ENCODE data around the gene FOLR3.
"Not testable (repeated sequence)": the region's sequence is repeated elsewhere in the genome, so short reads cannot be mapped to it uniquely, and the experiment has no call there.

The FOLR3 gene

DNA sequence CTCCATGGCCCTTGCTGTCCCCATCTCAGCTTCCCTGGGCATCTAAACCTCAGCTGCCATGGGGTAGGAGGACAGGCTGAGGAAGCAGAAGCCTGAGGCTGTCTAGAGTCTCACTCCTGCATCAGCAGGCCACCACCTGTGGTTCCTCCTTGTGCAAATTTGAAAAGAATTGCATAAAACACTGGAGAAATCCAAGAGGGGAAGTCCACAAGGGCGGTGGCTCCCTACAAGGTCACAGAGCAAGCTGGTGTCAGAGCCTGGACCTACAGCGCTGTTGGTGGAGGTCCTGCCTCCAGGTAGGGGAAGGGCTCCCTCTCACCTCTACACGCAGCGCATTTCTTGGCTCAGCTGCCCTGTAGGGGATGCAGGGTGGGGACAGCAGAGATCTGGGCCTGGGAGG, at the start of gene FOLR3:
Gene FOLR3 (plus strand): TSS at position 253 of the 400 bp plus-strand sequence. CDS start 228 bp downstream, outside the sequence.
- DNase-seq, result not testable (repeated sequence)

DNA sequence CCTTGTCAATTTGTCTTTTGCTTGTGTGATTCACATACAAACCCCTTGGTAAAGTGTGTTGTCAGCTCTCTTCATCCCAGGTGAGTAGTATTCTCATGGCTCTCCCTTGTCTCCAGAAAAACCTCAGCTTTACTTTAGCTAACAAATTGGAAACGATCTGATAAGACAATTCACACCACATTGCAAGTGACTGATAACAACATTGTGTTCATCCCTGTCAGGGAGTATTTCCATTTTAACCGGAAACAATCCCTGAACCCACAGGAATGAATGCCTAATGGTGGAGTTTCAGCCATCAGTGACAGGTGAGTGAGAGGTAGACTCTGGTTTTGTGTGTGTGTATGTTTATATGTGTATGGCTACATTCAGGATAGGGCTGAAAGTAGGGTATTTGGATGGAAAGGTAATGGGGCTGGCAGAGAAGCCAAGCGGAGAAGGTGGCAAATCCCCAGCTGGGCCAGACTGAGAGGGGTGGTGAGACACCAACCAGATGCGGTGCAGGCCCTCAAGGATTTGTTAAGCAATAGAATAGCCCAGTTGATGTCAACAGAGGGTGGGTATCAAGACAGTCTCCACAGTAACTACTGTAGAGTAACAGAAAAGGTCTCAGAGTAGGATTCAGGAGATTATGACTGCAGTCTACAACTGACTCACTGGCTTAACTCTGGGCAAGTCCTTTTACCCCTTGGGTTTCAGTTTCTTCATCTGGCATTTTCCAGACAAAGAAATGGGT, 47.3 kb upstream of the FOLR3 start:
- DNase-seq, result no peak

DNA sequence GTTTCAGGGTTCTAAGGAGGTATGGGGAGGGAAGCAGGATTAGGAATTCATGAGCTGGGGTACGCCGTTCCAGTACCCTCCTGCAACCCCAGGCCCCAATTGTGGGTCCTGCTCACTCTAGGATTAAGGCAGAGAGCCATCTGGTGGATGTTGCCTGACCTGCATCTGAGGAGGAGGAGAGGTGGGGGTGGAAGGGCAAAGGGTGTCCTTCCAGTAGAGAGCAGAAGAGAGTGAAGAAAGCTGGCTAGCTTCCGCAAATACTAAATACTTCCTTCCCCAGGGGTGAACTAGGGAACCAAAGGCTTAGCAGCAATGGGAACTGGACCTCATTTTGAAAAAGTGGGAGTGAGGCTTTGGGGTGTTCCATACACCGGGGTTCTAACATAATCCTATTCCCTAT, 44.2 kb upstream of the FOLR3 start:
- DNase-seq, result peak; percentile 67

DNA sequence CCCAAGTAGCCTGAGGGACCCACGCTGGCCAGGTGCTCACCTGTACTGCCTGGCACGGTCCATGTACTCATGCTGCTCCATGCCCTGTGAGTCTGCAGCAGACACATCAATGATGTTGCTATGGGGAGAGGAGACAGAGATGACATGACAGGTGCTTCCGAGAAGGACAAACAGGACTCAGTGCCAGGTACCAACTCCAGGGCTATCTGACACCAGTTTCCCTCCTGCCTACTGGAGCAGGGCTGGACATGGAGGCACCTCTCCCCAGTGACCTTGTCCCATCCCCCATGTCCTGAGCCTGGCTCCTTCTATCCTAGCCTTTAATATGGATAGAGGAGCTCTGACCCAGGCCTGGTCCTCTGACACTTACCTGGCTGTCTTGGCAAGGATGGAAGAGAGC, 36.8 kb upstream of the FOLR3 start:
- no peak for DNase-seq

DNA sequence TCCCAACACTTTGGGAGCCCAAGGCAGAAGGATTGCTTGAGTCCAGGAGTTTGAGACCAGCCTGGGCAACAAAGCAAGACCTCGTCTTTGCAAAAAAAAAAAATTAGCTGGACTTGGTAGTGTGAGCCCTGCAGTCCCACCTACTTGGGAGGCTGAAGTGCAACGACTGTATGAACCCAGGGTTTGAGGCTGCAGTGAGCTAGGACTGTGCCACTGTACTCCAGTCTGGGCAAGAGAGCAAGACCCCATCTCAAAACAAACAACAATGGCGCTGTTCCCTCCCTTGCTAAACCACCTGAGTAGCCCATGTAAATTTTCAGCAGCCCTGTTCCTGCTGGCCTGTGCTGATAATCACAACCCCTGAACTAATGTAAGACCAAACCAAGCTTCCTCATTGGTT, 35.5 kb upstream of the FOLR3 start:
- DNase-seq, result no peak

DNA sequence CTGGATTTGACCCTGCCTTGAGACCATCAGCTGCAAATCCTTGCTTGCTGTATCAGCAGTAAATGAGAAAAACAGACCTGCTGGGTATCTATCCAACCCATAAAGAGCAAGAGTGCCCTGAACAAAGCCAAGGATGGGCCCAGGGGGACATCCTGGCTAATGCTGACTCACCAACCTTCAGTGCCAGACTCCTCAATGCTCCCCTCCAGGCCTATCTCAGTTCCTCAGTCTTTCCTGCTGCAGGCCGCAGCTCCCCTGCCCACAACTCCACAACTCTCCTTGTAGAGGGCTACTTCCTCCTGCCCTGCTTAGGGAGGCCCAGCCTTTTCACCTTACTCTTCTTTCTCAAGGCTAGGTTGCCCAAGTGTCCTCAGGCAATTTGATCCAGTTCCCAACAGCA, 35.1 kb upstream of the FOLR3 start:
- no peak for DNase-seq

DNA sequence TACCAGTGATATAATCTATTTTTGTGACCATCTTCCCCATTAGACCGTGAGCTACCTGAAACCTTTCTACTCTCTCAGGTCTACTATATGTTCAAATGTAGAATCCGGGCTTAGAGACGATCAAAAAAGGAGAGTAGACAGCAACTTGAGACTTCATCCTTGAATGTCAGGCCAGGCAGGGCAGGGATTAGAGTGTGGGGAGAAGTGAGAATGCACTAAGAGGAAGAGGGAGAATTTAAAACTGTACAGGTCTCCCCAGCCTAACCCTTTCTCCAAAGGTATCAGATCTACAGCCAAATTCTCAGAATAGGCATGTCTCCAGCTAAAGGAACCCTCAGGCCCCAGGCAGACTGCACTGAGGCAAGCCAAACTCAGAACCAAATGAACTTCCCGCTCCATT, 33.4 kb upstream of the FOLR3 start:
- no peak for DNase-seq

DNA sequence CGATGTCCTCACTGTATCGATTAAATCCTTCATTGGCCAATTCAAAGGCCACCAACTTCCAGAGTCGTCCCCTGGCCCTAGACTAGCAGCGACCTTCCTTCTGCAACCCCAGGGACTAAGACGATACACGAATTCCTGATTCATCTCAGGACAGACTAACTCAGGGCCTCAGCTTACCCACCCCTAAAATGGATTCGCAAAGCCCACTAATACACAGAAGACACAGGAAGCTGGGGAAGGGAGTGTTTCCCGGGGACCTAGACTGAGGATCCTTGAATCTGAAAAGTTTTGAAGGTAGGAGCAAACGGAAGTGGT, 32.9 kb upstream of the FOLR3 start:
- DNase-seq, result no peak

DNA sequence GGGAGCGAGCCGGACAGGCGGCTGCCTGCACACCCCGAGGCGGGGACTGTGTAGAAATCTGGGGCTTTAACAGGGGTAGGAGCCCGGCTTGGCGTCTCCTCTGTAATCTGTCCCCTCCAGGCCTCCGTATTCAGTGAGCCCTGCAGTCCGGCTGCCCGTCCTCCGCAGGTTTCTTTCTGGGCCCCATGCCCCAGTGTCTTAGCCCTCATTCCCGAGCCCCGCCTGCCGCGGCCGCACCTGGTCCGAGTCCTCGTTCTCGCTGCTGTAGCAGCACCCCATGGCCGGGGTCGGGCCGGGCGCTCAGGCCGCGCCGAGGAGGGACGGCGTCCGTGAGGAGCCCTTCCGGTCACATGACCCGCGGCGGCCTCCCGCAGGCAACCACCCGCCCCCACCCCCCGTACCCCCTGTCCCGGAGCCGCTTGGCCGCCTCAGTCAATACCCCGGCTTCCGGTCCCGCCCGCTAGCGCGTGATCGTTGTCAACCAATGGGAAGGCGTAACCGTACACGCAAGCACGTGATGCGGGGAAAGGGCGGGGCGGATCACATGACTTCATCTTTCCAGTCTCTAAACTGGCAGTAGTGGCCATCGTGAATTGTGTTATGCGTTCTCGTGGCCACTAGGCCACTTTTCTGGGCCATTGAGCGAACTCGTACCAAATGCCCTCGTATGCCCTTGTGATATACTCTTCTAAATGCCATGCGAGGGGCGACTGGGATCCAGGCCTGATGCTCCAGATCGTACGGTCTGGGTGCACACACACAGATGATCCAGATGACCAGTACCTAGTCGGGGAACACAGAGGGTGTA, 32.4 kb upstream of the FOLR3 start, which contains the start of gene LAMTOR1:
Gene LAMTOR1 (minus strand): TSS at position 352 of the 808 bp plus-strand sequence. CDS start 73 bp downstream, at position 279.
- peak; percentile 97 for DNase-seq

DNA sequence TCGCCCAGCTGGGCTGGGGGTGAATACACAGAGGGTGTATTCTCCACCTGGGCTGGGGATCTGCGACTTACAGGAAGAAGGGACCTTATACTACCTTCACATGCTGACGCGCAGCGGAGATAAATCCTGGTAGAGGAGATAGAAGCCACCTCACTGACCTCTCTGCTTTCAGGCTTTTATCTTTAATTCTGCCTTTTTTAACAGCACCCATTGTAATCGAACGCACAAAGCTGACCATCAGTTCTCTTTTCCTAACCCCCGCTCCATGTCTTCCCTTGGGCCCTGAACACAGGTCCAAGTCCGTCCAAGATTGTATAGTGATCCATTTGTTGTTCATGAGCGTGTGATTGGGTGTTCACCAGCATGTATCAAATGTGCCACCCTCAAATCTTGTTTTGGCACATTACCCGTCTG, 31.8 kb upstream of the FOLR3 start:
- no peak for DNase-seq

DNA sequence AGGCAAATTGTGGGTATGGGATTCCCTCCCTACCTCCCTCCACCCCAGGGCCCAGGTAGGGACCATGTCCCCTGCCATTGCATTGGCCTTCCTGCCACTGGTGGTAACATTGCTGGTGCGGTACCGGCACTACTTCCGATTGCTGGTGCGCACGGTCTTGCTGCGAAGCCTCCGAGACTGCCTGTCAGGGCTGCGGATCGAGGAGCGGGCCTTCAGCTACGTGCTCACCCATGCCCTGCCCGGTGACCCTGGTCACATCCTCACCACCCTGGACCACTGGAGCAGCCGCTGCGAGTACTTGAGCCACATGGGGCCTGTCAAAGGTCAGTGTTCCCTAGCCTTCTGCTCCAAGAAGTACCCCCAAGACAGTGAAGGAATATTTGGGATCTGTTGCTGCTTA, 29.6 kb upstream of the FOLR3 start, which contains the start of gene TOMT:
Gene TOMT (plus strand): TSS at position 37 of the 400 bp plus-strand sequence. CDS start 28 bp downstream, at position 65.
- DNase-seq, result no peak

DNA sequence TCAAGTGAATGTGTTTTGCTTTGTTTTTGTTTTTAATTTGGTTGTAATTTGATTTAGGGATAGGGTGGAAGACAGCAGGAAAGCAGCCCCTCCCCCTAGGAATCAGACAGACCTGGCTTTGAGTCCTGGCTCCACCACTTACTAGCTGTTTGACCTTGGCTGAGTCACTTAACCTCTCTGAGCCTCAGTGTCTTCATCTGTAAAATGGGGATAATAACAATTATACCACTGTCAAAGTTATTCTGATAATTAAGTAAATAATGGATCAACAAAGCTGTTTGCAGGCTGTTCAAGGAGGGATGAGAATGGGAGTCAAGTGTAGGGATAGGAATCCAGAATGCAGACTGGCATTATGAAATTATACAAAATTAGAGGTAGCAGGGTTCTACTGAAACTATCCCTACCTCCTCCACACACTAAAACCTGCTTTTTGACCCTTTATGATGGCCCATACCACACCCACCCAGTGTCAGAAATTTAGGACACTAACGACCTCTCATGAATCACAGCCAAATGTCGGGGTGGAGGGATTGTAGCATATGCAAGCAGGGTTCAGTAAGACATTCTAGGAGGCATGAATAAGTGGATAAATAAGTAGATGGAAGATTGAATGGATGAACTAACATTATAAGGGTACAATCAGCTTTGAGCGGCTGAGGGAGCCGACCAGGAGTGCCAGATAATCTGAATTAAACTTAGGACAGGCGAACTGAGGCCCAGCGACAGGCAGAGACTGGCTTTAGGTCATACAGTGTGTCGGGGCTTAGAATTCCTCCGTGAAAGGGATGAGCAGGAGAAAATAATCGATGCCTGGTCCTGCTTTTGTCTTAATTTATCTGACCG, 24.0 kb upstream of the FOLR3 start:
- peak; percentile 60 for DNase-seq

DNA sequence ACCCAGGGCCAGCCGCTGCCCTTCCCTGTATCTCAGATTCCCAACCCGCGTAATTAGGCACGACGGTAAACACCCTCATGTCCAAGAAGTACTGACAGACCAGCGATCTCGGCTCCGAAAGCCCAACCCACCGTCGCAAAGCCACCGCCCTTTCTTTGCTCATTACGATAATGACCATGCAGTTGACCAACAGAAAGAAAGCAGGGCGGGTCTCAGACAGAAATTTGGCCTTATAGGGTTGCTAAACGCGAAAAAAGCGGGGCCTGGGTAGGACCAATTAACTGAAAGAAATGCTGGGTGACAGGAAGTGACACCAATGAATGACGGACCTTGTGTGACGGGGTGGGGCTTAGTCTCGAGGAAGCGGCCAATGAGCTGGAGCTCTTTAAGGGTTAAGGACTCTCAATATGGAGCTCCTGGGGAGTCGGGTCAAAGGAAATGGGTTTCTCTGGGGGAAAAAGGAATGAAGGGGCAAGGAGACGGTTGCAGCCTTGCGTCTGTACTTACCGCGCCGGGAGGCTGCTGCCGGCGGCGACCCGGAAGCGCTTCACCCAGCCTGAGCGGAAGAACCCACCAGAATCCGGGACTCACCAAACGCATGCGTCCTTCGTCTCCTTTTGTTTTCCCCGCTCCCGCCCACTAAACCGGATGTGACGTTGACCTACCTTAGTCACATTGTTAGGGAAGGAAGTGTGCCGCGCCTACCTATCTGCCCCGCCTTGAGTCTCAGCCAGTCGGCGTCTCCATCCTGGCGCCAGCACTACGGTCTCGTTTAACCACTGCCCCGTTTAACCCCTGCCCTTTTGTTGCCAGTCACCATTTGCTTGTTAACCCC, 23.2 kb upstream of the FOLR3 start, which contains the start of gene ANAPC15:
Gene ANAPC15 (minus strand): TSS at position 553 of the 835 bp plus-strand sequence. CDS start 1,419 bp downstream, outside the sequence.
- DNase-seq, result peak; percentile 98

DNA sequence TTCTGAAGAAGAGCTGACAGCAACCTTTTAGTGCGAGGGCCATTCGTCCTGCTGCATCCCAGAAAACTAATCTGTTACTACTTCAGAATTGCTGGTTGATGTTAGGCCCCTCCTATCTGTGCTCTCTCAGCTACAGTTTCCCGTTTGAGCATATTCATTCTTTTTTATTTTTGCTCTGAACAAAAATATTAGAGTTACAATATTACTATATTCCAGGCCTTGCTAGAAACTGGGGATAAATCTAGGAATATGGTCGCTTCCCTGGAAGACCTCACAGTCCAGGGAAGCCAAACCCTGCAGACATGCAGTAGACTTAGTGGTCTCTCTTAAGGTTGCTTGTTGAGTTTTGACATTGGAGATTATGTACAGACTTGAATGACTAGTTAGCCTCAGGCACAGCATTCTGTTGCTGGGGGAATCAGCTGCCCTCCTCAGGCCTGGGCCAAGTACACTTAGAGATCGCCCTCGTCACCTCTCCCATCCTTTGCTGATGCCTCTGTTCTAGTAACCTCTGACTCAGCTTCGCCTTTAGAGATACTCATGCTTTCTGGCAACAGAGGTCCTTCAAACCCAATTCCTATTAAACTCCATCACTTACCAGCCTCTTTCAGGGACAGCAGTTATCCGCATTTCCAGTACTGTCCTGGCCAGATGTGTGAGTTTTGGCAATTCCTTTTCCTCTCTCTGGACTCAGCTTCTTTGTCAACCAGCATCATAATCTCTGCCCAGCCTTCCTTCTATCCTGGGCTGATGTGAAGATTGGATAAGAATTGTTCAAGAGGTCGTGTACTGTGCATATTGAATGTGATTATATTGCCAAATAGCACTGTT, 22.3 kb upstream of the FOLR3 start:
- no peak for DNase-seq

DNA sequence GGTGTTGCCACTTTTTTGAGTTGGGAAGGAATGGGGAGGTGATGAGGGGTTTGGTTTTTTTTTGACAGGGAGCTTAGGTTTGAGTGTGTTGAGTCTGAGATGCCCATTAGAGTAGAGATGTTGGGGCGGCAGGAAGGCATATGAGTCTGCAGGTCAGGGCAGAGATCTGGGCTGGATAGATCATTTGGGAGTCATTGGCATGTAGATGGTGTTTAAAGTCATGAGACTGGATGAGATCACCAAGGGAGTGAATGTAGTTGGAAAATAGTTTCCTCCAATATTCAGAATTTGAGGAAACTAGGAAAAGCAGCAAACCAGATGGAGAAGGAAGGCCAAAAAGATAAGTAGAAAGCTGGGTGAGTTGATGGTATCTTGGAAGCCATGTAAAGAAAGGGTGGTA, 21.0 kb upstream of the FOLR3 start:
- no peak for DNase-seq

DNA sequence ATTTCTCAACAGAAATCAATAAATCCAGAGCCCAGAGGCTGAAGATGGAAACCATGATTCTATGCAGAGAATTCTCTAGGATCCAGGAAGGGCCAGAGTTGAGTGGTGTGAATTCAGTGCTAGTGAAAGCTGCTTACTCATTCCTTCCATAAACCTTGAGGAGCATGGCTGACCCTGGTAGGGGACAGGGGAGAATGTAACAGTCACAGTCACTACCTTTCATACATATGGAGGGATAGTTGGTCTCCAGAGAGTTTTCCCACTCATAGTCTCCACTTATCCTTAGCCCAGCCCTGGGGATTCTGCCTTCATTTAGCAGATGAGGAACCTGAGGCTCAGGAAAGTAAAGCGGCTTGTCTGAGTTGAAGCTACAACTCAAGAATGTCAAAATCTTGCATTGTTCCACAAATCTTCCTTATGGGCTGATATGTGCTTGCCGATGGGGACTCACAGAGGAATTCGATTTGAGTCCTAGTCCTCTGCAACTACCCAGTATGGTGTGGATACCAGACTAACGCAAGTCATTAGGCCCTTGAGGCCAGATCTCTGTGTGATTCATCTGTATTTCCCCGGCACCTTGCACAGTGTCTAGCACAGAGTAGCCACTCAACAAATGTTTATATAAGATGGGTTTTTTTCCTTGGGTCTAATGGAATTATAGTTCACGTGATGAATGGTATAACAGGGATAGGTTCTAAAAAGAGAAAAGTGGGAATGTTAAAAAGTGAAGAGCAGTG, 19.3 kb upstream of the FOLR3 start:
- no peak for DNase-seq

DNA sequence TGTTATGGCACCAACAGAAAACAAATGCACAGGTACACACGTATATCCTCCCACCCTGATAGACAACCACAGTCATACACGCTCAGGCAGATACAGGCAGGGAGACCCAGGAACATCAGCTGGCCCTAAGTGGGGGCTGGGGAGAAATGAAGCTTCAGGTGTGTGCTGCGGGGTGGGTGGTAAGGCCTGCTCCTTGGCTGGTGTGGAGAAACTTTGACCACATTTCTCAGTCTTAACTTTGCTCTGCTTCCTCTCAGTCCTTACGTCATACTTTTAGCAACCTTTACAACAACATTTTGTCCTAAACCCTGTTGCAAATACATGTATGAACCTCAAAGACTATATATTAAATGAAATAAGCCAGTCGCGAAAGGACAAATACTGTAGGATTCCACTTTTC, 16.3 kb upstream of the FOLR3 start:
- DNase-seq, result no peak

DNA sequence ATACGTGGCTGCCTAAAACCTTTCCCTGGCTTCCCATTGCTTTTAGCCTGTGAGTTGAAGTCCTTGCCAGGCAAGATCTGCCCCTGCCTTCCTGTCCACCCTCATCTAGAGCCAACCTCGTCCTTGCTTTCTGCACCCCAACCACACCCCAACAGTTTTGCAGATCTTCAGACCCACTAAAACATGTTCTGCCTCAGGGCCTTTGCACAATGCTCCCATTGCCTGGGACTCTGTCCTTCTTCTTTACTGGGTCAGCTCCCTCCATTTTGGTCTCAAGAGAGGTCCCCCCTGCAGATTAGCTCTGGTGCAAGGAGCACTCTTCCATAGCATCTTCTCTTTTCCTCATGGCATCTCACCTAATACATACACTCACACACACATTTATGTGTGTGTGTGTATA, 14.6 kb upstream of the FOLR3 start:
- DNase-seq, result no peak

DNA sequence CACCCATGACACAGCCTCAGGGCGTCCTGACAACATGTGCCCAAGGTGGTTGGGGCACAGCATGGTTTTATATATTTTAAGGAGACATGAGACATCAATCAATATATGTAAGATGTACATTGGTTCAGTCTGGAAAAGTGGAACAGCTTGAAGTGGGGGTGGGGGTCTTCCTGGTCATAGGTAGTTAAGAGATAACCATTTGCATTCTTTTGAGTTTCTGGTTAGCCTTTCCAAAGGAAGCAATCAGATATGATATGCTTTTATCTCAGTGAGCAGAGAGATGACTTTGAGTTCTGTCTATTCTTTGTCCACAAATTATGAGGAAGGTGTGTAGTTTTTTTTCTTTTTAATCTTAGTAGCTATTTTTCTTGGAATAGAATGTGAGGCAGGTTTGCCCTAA, 12.9 kb upstream of the FOLR3 start:
- no peak for DNase-seq

DNA sequence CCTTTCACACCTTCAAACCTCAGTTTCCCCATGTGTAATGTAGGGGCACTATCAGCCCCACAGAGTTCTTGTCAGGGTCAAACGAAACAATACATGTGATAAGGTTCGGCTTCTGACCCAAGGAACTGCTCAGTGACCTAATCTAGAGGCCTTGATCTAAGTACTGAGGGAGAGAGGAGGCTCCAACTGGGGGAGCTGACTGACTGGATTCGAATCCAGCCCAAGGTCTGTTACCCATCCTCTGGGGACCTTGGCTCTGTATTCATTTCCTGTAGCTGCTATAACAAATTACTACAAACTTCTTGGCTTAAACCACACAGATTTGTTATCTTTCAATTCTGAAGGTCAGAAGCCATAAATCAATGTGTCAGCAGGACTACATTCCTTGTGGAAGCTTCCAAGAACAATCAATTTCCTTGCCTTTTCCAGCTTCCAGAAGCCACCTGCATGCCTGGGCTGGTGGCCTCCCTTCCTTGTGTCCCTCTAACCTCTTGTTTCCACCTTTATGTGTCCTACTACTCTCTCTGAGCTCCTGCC, 12.3 kb upstream of the FOLR3 start:
- DNase-seq, result no peak

Data from activated CD8-positive, alpha-beta memory T cell treated with anti-CD3 and anti-CD28 coated beads, Interleukin-2, amount 50 U/mL, for 48 hours (primary cell).